Tibial nerve (tissue), 4 donors: ENCODE data around the gene SAMD14. TPM values are rescaled to one million over a fixed set of nuclear protein-coding genes. Genes with fewer than 3 reads are reported as not detected.

Source experiments
- DNase-seq, 2 donors: peaks; one replicate each; pipeline ENCODE4 v3.0.0-alpha.2; 2019; ENCODE audit warnings: low spot score in 2 of 2
- H3K27ac ChIP-seq, 4 donors: fragments of 200-600 bp; sonication (generic) in 3 of 4; one replicate each; pipeline ENCODE4 v1.5.1; 2017 to 2019; ENCODE audit warnings: mild to moderate bottlenecking in 1 of 4
- H3K27me3 ChIP-seq, 2 donors: fragments of 200-600 bp; sonication (generic) in 1 of 2; one replicate each; pipeline versions ENCODE4 v1.5.1 to v1.6.0; 2017 to 2019
- H3K36me3 ChIP-seq, 3 donors: fragments of 200-600 bp; sonication (generic); one replicate each; pipeline ENCODE4 v1.5.1; 2018 to 2019
- H3K4me1 ChIP-seq, 4 donors: fragments of 200-600 bp; sonication (generic) in 3 of 4; one replicate each; pipeline ENCODE4 v1.5.1; 2017 to 2019
- H3K4me3 ChIP-seq, 4 donors: fragments of 200-600 bp; sonication (generic) in 3 of 4; one replicate each; pipeline ENCODE4 v1.5.1; 2017 to 2019; ENCODE audit warnings: mild to moderate bottlenecking in 1 of 4, moderate library complexity in 1 of 4
- H3K9me3 ChIP-seq, 4 donors: fragments of 200-600 bp; sonication (generic) in 3 of 4; one replicate each; pipeline ENCODE4 v1.5.1; 2017 to 2019
- EP300 ChIP-seq, 2 donors: sonication (generic); formaldehyde crosslinking; IDR thresholded peaks; one replicate each; pipeline ENCODE4 v1.6.1; 2017; ENCODE audit warnings: antibody characterized with exemption in 2 of 2, mild to moderate bottlenecking in 1 of 2
- POLR2A ChIP-seq, 2 donors: fragments of 450-650 bp; IDR thresholded peaks; one replicate each; pipeline ENCODE4 v1.6.1; 2017; ENCODE audit warnings: antibody characterized with exemption in 2 of 2, mild to moderate bottlenecking in 2 of 2, moderate library complexity in 2 of 2
- WGBS, 2 donors: methylation state at CpG; one replicate each; pipeline ENCODE4 v1.1.5; 2018; 5-methylcytosine and 5-hydroxymethylcytosine counted together
- total RNA-seq, 4 donors: library from RNA; depleted of rRNA; stranded (reverse); fragments of >200 nt; gene quantifications; one replicate each; pipeline ENCODE4 v1.1.0, GENCODE V29; 2016
- TF ChIP-seq, protein P1 (sequence below), 5 experiments: fragments of 200-600 bp in 3 of 5; fragments of 450-650 bp in 2 of 5; sonication (generic) in 3 of 5; IDR thresholded peaks; one replicate each; pipeline ENCODE4 v1.5.1; 2016 to 2019; ENCODE audit warnings: antibody characterized with exemption in 5 of 5, mild to moderate bottlenecking in 3 of 5, moderate library complexity in 2 of 5

SAMD14 gene
- total RNA-seq, 4 donors from 2014 or later, result 0.63 to 1.5 (median 1.1) TPM

DNA sequence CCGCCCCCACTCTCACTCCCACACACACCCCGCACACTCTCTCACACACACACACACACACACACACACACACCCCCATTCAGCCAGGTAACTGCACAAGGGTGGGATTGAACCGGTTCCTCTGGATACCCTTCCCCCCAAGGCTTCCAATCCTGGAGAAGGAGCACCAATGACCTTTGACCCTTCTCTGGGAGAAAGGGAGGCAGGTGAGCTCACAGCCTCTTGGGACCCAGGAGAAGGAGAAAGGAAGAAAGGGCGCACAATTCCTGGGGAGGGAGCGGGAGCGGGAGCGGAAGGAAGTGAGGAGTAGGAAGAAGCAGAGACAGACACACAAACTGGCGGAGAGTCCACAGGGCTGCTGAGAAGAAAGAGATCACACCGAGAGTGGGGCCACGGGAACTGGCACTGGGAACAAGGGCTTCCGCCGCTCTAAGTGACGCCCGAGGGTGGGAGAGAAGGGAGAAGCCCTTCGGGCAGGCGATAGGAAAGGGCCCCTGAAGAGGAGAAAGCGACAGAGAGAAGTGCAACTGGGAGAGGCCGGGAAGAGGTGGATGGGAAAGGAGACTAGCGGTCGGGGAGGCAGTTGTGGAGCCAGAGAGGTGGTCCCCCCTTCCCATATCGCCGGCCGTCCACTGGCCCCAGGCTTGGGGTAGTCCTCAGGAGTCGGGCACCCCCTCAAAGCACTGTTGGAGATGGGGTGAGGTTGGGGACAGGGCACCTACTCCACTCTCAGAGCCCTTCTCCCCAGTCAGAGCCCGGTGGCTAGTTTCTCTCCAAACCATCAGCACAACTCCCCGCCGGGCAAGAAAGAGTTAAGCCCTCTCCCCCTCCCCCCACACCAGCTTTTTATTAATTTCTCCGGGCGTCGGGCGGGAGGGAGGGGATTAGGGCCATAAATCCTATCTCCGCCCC lies 1.3 kb downstream of the SAMD14 start:
- Histone ChIP-seq H3K4me1 (peaks cover 0 to 46% (median 20%) of the 10 kb centered on the region in 4 donors), H3K4me3 (peak overlapping the region in 3 of 4 donors; percentile 36 to 55 (median 44)), H3K36me3 (no peaks in the 10 kb centered on the region), H3K27me3 (peaks cover 0 to 41% of the 10 kb centered on the region in 2 donors), H3K27ac (no peak overlapping the region), H3K9me3 (no peaks in the 10 kb centered on the region)
- no peak for DNase-seq
- WGBS, 2 donors, result 16 to 17% methylated on average over 31 to 32 of the region's 32 CpGs
- TF ChIP-seq, protein P1, sequence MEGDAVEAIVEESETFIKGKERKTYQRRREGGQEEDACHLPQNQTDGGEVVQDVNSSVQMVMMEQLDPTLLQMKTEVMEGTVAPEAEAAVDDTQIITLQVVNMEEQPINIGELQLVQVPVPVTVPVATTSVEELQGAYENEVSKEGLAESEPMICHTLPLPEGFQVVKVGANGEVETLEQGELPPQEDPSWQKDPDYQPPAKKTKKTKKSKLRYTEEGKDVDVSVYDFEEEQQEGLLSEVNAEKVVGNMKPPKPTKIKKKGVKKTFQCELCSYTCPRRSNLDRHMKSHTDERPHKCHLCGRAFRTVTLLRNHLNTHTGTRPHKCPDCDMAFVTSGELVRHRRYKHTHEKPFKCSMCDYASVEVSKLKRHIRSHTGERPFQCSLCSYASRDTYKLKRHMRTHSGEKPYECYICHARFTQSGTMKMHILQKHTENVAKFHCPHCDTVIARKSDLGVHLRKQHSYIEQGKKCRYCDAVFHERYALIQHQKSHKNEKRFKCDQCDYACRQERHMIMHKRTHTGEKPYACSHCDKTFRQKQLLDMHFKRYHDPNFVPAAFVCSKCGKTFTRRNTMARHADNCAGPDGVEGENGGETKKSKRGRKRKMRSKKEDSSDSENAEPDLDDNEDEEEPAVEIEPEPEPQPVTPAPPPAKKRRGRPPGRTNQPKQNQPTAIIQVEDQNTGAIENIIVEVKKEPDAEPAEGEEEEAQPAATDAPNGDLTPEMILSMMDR (IDR thresholded peaks at IDR 0.05), result no peak
- no peak for TF ChIP-seq POLR2A (IDR thresholded peaks at IDR 0.05)
- no peak for TF ChIP-seq EP300 (IDR thresholded peaks at IDR 0.05)

- 71 to 72% methylated on average over 6 of the region's 6 CpGs for WGBS, 2 donors
- Histone ChIP-seq H3K27ac (no peak overlapping the region), H3K36me3 (no peaks in the 10 kb centered on the region), H3K4me1 (peaks cover 0 to 43% (median 20%) of the 10 kb centered on the region in 4 donors), H3K4me3 (no peak overlapping the region), H3K9me3 (no peaks in the 10 kb centered on the region), H3K27me3 (peaks cover 0 to 41% of the 10 kb centered on the region in 2 donors)
- TF ChIP-seq EP300 (IDR thresholded peaks at IDR 0.05) (no peak), POLR2A (IDR thresholded peaks at IDR 0.05) (no peak)
- TF ChIP-seq, protein P1 (IDR thresholded peaks at IDR 0.05), result no peak
- DNase-seq, result no peak
Measured at GRCh38 chr17:50127697-50128361, 2.1 kb downstream of the SAMD14 start.

- Histone ChIP-seq H3K4me3 (no peak overlapping the region), H3K36me3 (no peaks in the 10 kb centered on the region), H3K4me1 (peaks cover 0 to 38% (median 20%) of the 10 kb centered on the region in 4 donors), H3K9me3 (no peaks in the 10 kb centered on the region), H3K27ac (no peak overlapping the region), H3K27me3 (peaks cover 0 to 34% of the 10 kb centered on the region in 2 donors)
- 95 to 97% methylated on average over 4 of the region's 4 CpGs for WGBS, 2 donors
- no peak for DNase-seq
- TF ChIP-seq, protein P1 (IDR thresholded peaks at IDR 0.05), result no peak
- TF ChIP-seq POLR2A (IDR thresholded peaks at IDR 0.05), result no peak
Measured at GRCh38 chr17:50125420-50125997, 4.5 kb downstream of the SAMD14 start.

DNA sequence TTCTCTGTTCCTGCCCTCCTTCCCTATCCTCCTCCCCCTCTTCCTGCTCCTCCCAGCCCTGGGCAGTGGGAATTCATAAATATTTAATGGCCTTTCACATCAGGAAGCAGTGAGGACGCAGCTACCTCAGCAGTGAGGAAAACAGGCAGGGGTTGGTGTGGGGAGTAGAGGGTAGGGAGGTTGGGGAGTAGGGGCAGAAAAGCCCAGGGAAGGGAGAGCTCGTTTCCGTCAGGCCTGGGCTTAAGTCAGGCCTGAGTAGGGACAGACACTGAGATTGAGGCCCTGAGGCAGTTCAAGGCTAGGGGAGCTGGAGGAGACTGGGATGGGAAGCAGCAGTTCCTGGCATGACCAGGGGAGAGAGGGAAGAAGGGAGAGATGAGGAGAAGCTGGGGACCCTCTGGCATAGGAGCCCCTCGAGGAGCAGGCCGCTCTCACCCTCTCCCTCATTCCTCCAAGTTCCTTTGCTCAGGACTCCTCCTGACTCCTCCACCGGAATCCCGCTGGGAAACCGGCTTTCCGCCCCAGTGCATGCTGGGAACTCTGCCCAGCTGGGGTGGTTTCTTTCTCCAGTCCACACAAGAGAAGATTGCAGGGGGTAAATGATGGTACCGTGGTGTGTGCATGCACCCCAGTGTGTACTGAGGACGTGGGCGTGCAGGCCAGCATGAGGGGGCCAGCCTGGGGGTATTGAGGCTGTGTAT lies 6.2 kb downstream of the SAMD14 start:
- no peak overlapping the region for H3K4me3 ChIP-seq
- no peak for TF ChIP-seq POLR2A (IDR thresholded peaks at IDR 0.05)
- TF ChIP-seq EP300 (IDR thresholded peaks at IDR 0.05), result no peak
- TF ChIP-seq, protein P1 (IDR thresholded peaks at IDR 0.05), result no peak
- peaks cover 0 to 20% of the 10 kb centered on the region in 2 donors for H3K27me3 ChIP-seq
- DNase-seq, result no peak
- H3K27ac ChIP-seq, result peak overlapping the region in 2 of 4 donors; percentile 46 to 50
- peaks cover 0 to 21% (median 6%) of the 10 kb centered on the region in 4 donors for H3K4me1 ChIP-seq
- no peaks in the 10 kb centered on the region for H3K9me3 ChIP-seq
- H3K36me3 ChIP-seq, result no peaks in the 10 kb centered on the region
- WGBS, 2 donors, result 36 to 46% methylated on average over 12 of the region's 12 CpGs
